Bronchial epithelial cell (primary cell): Measurements from ENCODE around the gene GPC5. TPM values are rescaled to one million over a fixed set of nuclear protein-coding genes. Genes with fewer than 3 reads are reported as not detected.

ENCODE experiments used
- DNase-seq: peaks from one replicate; pipeline ENCODE4 v3.0.0-alpha.2; 2010; ENCODE audit warnings: low read depth
- FAIRE-seq: peaks from 2 replicates; lab custom pipeline; 2011; peaks lifted over from hg19 to GRCh38; lab: Jason Lieb, UNC
- H3K27me3 ChIP-seq: 2 replicates; pipeline ENCODE4 v1.5.1; 2011; ENCODE audit warnings: low read length; ENCODE audit not compliant: control insufficient read depth, insufficient read depth
- H3K36me3 ChIP-seq: 2 replicates; pipeline ENCODE4 v1.5.1; 2011; ENCODE audit warnings: low read length; ENCODE audit not compliant: control insufficient read depth, insufficient read depth
- H3K4me3 ChIP-seq: 2 replicates; pipeline ENCODE4 v1.5.1; 2011; ENCODE audit warnings: mild to moderate bottlenecking, low read depth, low read length, control low read depth
- CTCF ChIP-seq: IDR thresholded peaks from 2 replicates; pipeline ENCODE4 v1.5.1; 2011; ENCODE audit warnings: mild to moderate bottlenecking, moderate library complexity, low read length, control low read depth, inconsistent platforms; ENCODE audit not compliant: insufficient read depth, severe bottlenecking
- total RNA-seq: library from RNA; depleted of rRNA; stranded (reverse); fragments of >200 nt; gene quantifications from 2 replicates; pipeline ENCODE4 v1.2.1, GENCODE V29; 2014

Gene GPC5
- total RNA-seq, 1 donor from 2014 or later: 1.8 TPM

- Histone ChIP-seq H3K27me3 (no peaks in the 10 kb centered on the region), H3K36me3 (no peaks in the 10 kb centered on the region), H3K4me3 (no peak overlapping the region)
- FAIRE-seq: no peak
- no peak for DNase-seq
- TF ChIP-seq CTCF: no peak
These were observed 827.4 kb downstream of the GPC5 start for GRCh38 chr13:92225861-92226260.

GRCh38 chr13:92232871-92233270 is 834.5 kb downstream of the GPC5 start:
- H3K36me3 ChIP-seq: no peaks in the 10 kb centered on the region
- FAIRE-seq (no peak), DNase-seq (no peak)
- no peaks in the 10 kb centered on the region for H3K27me3 ChIP-seq
- H3K4me3 ChIP-seq: no peak overlapping the region
- no peak for TF ChIP-seq CTCF

GRCh38 chr13:92251671-92252210 is 853.3 kb downstream of the GPC5 start:
- DNase-seq (no peak), FAIRE-seq (no peak)
- no peak for TF ChIP-seq CTCF
- Histone ChIP-seq H3K36me3 (no peaks in the 10 kb centered on the region), H3K4me3 (no peak overlapping the region), H3K27me3 (no peaks in the 10 kb centered on the region)

- TF ChIP-seq CTCF: no peak
- H3K4me3 ChIP-seq: no peak overlapping the region
- no peaks in the 10 kb centered on the region for H3K36me3 ChIP-seq
- no peak for FAIRE-seq
- no peak for DNase-seq
- H3K27me3 ChIP-seq: no peaks in the 10 kb centered on the region
These were observed 857.1 kb downstream of the GPC5 start for GRCh38 chr13:92255526-92255925.

- H3K4me3 ChIP-seq: no peak overlapping the region
- H3K36me3 ChIP-seq: no peaks in the 10 kb centered on the region
- no peak for FAIRE-seq
- DNase-seq: no peak
- no peaks in the 10 kb centered on the region for H3K27me3 ChIP-seq
- no peak for TF ChIP-seq CTCF
These were observed 857.8 kb downstream of the GPC5 start for GRCh38 chr13:92256211-92256610.

GRCh38 chr13:92259046-92259445 is 860.6 kb downstream of the GPC5 start:
- no peak for TF ChIP-seq CTCF
- Histone ChIP-seq H3K27me3 (no peaks in the 10 kb centered on the region), H3K36me3 (no peaks in the 10 kb centered on the region), H3K4me3 (no peak overlapping the region)
- DNase-seq (no peak), FAIRE-seq (no peak)
